K562 (cell line): ENCODE measurements around the gene SLC40A1. TPM values are rescaled to one million over a fixed set of nuclear protein-coding genes. Genes with fewer than 3 reads are reported as not detected.

Source experiments
- C11orf30 ChIP-seq: fragments of 450-650 bp; IDR thresholded peaks from 2 replicates; pipeline ENCODE4 v1.6.1; 2016; ENCODE audit warnings: low read depth, mild to moderate bottlenecking
- CLOCK ChIP-seq: fragments of 250-450 bp; sonication (Bioruptor Pico); IDR thresholded peaks from 2 replicates; pipeline ENCODE4 v1.4.0; 2020; ENCODE audit warnings: mild to moderate bottlenecking, moderate library complexity, borderline replicate concordance
- DACH1 ChIP-seq: fragments of 450-650 bp; IDR thresholded peaks from 2 replicates; pipeline ENCODE4 v1.6.1; 2018; ENCODE audit not compliant: partially characterized antibody
- HEY1 ChIP-seq: fragments of 250-450 bp; sonication (Bioruptor Pico); IDR thresholded peaks from 2 replicates; pipeline ENCODE4 v1.5.0; 2020; ENCODE audit warnings: mild to moderate bottlenecking, moderate library complexity, borderline replicate concordance
- HSF4 ChIP-seq: fragments of 250-450 bp; sonication (Bioruptor Pico); IDR thresholded peaks from 2 replicates; pipeline ENCODE4 v2.1.2; 2022; ENCODE audit warnings: mild to moderate bottlenecking, moderate library complexity, borderline replicate concordance
- PBX2 ChIP-seq, 2 experiments: IDR thresholded peaks in 1 of 2; conservative IDR thresholded peaks in 1 of 2; 2 replicates each; pipeline ENCODE4 v1.6.1; 2016; ENCODE audit warnings: low read depth in 2 of 2, mild to moderate bottlenecking in 1 of 2, missing compliant biosample characterization in 1 of 2, missing genetic modification characterization in 1 of 2, moderate library complexity in 1 of 2
- POLR2A ChIP-seq: fragments of 450-650 bp; conservative IDR thresholded peaks from 2 replicates; pipeline ENCODE4 v1.6.1; 2016
- RNF2 ChIP-seq: sonication (generic); IDR thresholded peaks from 2 replicates; pipeline ENCODE4 v1.6.1; 2016
- TAL1 ChIP-seq: fragments of 450-650 bp; IDR thresholded peaks from 2 replicates; pipeline ENCODE4 v1.6.1; 2016; ENCODE audit warnings: mild to moderate bottlenecking
- ZNF444 ChIP-seq: fragments of 250-450 bp; sonication (Bioruptor Pico); IDR thresholded peaks from 2 replicates; pipeline ENCODE4 v1.4.0; 2020; ENCODE audit warnings: mild to moderate bottlenecking, moderate library complexity
- ZNF507 ChIP-seq: conservative IDR thresholded peaks from 2 replicates; pipeline ENCODE4 v1.6.1; 2017; ENCODE audit warnings: missing genetic modification characterization, missing compliant biosample characterization
- ZNF518B ChIP-seq: fragments of 250-450 bp; sonication (Bioruptor Pico); IDR thresholded peaks from 2 replicates; pipeline ENCODE4 v1.5.0; 2021; ENCODE audit warnings: mild to moderate bottlenecking, moderate library complexity
- ZNF561 ChIP-seq: fragments of 450-650 bp; formaldehyde crosslinking; conservative IDR thresholded peaks from 2 replicates; pipeline ENCODE4 v1.4.0; 2020; ENCODE audit warnings: mild to moderate bottlenecking, moderate library complexity
- ZNF75A ChIP-seq: fragments of 450-650 bp; formaldehyde crosslinking; IDR thresholded peaks from 2 replicates; pipeline ENCODE4 v1.4.0; 2020; ENCODE audit warnings: mild to moderate bottlenecking
- ZNF780A ChIP-seq: fragments of 250-450 bp; sonication (Bioruptor Pico); IDR thresholded peaks from 2 replicates; pipeline ENCODE4 v1.5.0; 2021; ENCODE audit warnings: mild to moderate bottlenecking
- ZNF785 ChIP-seq: fragments of 250-450 bp; sonication (Bioruptor Pico); IDR thresholded peaks from 2 replicates; pipeline ENCODE4 v1.4.0; 2020; ENCODE audit warnings: mild to moderate bottlenecking
- polyA plus RNA-seq, 8 experiments: library from polyadenylated mRNA; depleted of rRNA in 4 of 8; stranded (reverse) in 5 of 8; unstranded in 3 of 8; fragments of >200 nt; fragmentation: Nextera tagmentation in 2 of 8; fragmentation: Illumina TruSeq in 1 of 8; extraction: Ambion mirVana in 2 of 8; extraction: Trizol in 1 of 8; gene quantifications; 2 replicates each; pipeline versions ENCODE4 v1.2.1 to v1.2.3, GENCODE V29; 2011 to 2014; ENCODE audit warnings: inconsistent platforms in 1 of 8, missing spikeins in 1 of 8
- total RNA-seq, 7 experiments: library from RNA; depleted of rRNA in 6 of 7; stranded (reverse); fragments of >200 nt in 6 of 7; fragmentation: Illumina TruSeq in 2 of 7; extraction: Trizol in 2 of 7; gene quantifications; 2 replicates each; pipeline versions ENCODE4 v1.2.1 to v1.2.3, GENCODE V29; 2011 to 2021; ENCODE audit warnings: low replicate concordance in 1 of 7
- TF ChIP-seq, protein P1 (sequence below), 2 experiments: IDR thresholded peaks; 2 replicates each; pipeline ENCODE4 v1.6.1; 2012; ENCODE audit warnings: improper control_type of control experiment in 2 of 2, low read depth in 2 of 2, low read length in 2 of 2, borderline replicate concordance in 1 of 2

The SLC40A1 gene
- total and polyA plus RNA-seq, 9 of the 15 experiments (the other 6 are each of a cell fraction or from before 2014, with no cell fraction given): 42.2 to 95.9 (median 54.9) TPM

DNA sequence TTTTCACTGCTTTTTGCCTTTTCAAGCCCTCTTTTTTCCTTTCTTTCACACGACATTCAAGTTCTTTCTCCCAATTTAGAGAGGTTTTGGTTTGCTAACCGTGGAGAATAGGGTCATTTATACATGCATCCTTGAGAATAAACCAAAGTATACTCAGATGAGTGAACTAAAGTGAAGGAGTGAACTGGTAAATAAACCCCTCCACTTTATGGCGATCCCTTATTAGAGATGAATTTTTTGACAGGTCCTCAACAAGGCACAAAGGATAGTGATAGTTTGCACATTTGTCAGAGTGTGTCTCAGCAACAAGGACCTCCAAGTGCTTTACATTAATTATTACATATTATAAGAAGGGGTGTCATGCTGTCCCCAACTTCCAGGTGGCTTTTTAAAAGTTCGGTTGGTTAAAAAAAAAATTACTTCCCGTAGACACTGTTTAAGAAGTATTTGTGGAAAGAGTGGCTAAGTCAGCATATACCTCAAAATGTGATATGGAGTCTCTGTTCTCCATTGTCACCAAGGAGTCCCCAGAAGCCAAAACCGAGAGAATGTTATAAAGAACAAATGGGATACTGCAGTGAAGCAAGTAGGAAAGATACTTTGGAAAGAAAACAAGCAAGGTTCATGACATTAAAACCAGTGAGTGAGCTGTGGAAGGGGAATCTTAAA is 1.7 kb upstream of the SLC40A1 start (continued):
- TF ChIP-seq TAL1 (no peak), HEY1 (CRISPR knock-in tag) (no peak), ZNF780A (CRISPR knock-in tag) (no peak), ZNF561 (CRISPR knock-in tag) (no peak), ZNF507 (no peak), C11orf30 (peak; percentile 56), POLR2A (peak; percentile 24; the same call in 1 of the 2 replicates), ZNF518B (CRISPR knock-in tag) (no peak), PBX2 (CRISPR knock-in tag; IDR thresholded peaks at IDR 0.05; ENCODE audit: low read depth) (no peak), PBX2 (tag; conservative IDR thresholded peaks at IDR 0.05; ENCODE audit: low read depth) (no peak), HSF4 (no peak), RNF2 (no peak), ZNF444 (CRISPR knock-in tag) (no peak), CLOCK (CRISPR knock-in tag) (no peak), DACH1 (no peak), ZNF75A (CRISPR knock-in tag) (no peak), ZNF785 (CRISPR knock-in tag) (no peak)
- TF ChIP-seq, protein P1, sequence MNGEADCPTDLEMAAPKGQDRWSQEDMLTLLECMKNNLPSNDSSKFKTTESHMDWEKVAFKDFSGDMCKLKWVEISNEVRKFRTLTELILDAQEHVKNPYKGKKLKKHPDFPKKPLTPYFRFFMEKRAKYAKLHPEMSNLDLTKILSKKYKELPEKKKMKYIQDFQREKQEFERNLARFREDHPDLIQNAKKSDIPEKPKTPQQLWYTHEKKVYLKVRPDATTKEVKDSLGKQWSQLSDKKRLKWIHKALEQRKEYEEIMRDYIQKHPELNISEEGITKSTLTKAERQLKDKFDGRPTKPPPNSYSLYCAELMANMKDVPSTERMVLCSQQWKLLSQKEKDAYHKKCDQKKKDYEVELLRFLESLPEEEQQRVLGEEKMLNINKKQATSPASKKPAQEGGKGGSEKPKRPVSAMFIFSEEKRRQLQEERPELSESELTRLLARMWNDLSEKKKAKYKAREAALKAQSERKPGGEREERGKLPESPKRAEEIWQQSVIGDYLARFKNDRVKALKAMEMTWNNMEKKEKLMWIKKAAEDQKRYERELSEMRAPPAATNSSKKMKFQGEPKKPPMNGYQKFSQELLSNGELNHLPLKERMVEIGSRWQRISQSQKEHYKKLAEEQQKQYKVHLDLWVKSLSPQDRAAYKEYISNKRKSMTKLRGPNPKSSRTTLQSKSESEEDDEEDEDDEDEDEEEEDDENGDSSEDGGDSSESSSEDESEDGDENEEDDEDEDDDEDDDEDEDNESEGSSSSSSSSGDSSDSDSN (IDR thresholded peaks at IDR 0.05; ENCODE audit: borderline replicate concordance in 1 of 2, low read depth in 2 of 2, low read length in 2 of 2): 0 out of 4 replicates have a peak, but pooled peaks of 1 of the 2 experiments have one; percentile 32
